GF-D8 (cell line): ENCODE data around the gene CLASP1.
A peak's percentile ranks its signal among the peaks of the same experiment; 100 is the strongest.

ENCODE experiments used
- DNase-seq: peaks from one replicate; lab custom pipeline; 2025; lab: John Stamatoyannopoulos, UW

Gene CLASP1

DNA sequence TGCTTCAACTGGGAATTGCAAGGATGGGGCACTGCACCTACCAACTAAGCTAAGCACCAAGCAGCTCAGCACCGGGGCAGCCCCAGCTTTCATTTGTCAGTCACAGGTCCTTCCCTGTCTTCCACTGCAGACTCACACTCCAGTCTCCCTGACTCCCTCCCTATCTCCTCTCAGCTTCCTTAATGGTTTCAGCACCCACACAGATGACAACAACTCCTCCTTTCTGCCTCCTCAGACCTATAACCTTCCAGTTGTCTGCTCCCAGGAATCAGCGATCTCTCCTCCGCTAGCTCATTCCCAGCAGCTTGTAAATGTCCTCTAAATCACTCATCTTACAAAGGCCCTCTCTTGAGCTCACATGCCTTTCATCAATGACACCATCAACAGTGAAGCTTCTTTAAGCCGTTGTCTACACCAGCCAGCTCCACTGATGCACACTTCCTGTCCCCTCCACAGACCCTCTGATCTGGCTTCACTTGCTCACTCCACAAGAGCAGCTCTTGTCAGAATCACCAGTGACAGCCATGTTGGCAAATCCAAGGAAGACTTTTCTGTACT is 32.1 kb downstream of the CLASP1 start:
- DNase-seq, result no peak

DNA sequence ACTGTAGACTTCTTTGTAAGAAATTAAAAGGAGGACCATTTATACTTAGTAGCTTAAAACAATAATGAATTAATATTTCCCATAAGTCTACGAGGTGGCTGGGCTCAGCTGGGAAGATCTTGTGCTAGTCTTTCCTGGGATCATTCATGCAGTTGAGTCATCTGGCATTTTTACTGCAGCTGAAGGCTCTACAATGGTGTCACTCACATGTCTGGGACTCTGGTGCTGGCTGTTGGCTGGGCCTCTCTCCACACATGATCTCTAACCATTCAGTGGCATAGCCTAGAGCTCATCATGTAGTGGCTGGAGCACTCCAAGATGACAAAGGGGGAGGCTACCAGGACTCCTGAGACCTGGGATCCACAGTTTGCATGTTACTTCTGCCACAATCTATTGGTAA is 35.5 kb downstream of the CLASP1 start:
- DNase-seq, result no peak

DNA sequence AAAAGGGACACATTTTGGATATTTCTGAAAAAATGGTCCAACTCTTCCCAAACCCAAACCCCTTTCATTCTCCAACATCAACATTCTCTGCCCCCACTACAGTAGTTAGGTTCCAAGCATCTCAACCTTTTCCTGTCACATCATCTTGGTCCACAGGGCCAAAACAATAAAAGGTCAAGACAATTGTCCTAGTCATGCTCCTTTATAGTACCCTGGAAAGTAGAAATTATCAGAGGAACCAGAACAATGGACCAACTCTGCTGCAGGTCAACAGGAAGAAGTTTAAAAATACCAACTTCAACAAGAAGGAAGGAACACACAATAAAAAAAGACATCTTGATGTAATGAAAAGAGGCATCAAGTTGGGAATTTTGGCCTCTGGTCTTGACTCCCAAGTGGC is 36.1 kb downstream of the CLASP1 start:
- no peak for DNase-seq

DNA sequence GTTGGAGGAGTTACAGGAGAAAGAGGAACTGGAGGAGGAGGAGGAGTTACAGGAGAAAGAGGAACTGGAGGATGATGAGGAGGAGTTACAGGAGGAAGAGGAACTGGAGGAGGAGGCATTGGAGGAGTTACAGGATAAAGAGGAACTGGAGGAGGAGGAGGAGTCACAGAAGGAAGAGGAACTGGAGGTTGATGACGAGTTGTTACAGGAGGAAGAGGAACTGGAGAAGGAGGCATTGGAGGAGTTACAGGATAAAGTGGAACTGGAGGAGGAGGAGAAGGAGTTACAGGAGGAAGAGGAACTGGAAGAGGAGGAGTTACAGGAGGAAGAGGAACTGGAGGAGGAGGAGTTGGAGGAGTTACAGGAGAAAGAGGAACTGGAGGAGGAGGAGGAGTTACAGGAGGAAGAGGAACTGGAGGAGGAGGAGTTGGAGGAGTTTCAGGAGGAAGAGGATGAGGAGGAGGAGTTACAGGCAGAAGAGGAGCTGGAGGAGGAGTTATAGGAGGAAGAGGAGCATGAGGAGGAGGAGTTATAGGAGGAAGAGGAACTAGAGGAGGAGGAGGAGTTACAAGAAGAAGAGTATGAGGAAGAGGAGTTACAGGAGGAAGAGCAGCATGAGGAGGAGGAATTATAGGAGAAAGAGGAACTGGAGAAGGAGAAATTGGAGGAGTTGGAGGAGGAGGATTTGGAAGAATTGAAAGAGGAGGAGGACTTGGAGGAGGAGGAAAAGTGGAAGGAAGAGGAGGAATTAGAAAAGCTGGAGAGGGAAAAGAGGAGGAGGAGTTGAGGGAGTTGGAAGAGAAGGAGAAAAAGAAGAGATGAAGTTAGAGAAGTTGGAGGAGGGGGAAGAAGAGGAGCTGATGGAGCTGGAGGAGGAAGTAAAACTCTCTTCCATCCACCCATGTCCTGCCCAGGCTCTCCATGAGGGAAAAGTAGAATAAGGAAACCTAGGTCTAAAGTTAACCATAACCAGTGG is 37.2 kb downstream of the CLASP1 start:
- DNase-seq, result peak; percentile 98

DNA sequence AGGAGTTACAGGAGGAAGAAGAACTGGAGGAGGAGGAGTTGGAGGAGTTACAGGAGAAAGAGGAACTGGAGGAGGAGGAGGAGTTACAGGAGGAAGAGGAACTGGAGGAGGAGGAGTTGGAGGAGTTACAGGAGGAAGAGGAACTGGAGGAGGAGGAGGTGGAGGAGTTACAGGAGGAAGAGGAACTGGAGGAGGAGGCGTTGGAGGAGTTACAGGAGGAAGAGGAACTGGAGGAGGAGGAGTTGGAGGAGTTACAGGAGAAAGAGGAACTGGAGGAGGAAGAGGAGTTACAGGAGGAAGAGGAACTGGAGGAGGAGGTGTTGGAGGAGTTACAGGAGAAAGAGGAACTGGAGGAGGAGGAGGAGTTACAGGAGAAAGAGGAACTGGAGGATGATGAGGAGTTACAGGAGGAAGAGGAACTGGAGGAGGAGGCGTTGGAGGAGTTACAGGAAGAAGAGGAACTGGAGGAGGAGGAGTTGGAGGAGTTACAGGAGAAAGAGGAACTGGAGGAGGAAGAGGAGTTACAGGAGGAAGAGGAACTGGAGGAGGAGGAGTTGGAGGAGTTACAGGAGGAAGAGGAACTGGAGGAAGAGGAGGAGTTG is 38.1 kb downstream of the CLASP1 start:
- peak; percentile 90 for DNase-seq

DNA sequence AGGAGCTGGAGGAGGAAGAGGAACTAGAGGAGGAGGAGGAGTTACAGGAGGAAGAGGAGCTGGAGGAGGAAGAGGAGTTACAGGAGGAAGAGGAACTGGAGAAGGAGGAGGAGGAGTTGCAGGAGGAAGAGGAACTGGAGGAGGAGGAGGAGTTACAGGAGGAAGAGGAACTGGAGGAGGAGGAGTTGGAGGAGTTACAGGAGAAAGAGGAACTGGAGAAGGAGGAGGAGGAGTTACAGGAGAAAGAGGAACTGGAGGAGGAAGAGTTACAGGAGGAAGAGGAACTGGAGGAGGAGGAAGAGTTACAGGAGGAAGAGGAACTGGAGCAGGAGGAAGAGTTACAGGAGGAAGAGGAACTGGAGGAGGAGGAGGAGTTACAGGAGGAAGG is 38.8 kb downstream of the CLASP1 start:
- DNase-seq, result peak; percentile 73

DNA sequence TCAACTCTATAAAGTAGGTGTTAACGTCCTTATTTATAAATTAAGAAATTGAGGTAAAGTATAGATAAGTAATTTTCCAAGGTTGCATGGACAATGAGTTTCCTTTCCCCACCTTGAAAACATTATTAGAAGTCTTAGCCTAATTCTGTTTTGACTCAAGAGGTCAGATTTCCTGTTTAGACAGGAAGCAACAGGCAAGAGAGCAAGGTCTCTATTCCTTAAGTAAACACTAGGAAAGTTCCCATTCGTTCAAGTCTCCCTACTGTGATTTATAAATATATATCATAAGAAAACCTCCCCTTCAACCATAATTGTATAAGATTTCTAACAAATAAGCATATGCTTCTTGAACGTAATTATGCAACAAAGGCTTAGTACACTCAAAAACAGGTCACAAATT is 40.3 kb downstream of the CLASP1 start:
- no peak for DNase-seq

DNA sequence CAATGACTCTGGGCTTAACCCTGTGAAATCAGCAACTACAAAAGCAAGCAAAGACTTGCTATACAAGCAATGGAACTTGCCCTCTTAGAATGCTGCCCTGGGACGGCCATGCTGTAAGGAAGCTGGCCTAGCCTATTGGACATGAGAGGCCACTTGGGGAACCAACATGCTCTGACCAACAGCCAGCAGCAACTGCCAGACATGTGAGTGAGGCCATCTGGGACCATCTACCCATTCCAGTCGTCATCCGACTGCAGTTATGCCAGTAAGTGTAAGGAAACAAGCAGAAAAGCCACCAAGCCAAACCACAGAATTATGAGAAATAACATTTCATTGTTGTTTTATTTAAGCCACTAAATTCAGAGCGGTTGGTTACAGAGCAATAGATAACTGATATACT is 40.9 kb downstream of the CLASP1 start:
- no peak for DNase-seq

DNA sequence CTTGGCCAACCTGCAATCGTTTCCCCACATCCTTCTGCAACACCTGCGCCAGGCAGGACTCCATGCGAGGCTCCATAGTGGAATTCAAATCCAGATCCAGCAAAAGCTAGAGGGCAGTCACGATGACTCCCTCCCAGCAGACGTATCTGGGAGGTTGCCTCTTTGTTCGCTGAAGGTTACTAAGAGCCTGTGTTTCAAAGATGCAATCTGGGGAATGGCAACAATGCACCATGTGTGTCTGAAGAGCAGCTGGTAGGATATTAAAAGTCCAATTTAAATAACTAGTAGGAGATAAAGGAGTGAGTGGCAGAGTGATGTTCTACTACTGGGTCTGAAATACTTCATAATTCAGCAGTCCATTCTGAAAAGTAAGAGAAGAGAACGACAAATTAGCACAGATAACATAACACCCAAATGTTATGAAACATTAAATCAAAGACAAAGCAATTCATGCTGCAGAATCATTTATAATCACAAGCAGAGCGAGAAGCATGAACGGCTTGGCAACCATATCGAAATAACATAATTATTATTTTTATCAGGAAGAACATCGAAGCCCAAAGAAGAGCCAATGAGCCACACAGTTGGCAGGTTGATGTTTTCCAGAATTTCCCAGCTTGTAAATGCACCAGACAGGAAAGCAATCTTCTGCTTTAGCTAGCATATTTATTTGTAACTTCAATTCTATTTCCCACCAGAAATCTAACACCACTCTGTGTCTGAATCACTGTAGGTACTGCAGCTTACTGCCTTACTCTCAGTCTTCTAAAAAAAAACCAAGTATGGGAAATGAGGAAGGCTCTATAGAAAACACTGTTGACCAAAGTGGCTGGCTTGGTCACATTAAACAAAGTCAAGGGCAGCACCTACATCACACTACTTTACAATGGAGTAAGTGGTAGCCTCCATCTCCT is 43.2 kb downstream of the CLASP1 start:
- DNase-seq, result no peak

DNA sequence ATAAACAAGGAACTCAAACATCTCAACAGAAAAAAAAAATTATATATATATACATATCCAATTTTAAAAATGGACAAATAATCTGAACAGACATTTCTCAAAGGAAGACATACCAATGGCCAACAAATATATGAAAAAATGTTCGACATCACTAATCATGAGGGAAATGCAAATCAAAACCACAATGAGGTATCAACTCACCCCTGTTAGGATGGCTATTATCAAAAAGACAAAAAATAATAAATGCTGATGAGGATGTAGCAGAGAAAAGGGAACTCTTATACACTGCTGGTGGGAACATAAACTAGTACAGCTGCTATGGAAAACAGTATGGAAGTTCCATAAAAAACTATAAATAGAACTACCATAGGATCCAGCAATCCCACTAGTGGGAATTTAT is 46.1 kb downstream of the CLASP1 start:
- no peak for DNase-seq

DNA sequence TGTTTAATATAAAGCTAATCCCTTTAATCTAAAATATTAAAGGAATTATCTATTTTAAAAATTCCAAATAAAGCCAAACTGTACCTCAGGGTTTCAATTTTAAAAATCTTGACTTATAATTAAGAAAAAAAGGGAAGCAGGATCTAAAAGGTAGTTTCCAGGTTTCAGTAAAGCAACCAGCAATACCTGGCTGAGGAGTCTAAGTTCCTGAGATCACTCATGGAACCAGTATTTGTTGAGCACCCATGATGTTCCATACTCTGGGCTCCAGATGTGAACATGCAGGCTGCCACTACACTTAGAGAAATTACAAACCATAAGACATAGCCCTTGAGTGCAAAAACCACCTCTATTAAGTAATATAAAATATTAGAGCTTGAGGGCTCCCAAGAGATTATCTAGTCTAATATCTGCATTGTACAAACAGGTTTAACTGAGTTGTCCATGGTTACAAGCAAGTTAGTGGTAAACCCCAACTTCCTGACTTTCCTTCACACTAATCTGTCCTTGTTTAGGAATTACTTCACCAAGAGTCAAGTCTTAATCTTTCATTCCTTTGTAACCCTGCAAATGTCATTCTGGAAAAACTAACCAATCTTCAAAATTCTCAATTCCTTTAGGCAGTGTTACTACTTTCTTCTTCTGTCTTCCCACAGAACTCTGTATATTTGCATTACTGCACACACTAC is 49.2 kb downstream of the CLASP1 start:
- DNase-seq, result no peak

DNA sequence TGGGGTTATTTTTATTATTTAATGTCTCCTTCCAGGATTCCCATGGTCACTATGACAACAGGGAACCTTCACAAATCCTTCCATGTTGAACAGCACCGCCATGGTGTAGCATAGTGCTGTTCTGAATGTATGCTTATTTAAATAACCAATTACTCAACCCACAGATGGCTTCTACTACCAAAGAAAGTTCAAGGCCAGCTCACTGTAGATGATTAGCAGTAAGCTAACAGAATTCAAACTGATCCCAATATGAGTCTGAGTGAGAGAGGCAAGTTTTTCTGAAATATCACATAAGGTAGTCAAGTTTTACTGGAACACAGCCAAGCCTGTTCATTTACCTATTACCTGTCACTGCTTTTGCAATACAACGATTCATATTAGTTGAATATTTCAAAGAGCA is 51.2 kb downstream of the CLASP1 start:
- DNase-seq, result no peak

DNA sequence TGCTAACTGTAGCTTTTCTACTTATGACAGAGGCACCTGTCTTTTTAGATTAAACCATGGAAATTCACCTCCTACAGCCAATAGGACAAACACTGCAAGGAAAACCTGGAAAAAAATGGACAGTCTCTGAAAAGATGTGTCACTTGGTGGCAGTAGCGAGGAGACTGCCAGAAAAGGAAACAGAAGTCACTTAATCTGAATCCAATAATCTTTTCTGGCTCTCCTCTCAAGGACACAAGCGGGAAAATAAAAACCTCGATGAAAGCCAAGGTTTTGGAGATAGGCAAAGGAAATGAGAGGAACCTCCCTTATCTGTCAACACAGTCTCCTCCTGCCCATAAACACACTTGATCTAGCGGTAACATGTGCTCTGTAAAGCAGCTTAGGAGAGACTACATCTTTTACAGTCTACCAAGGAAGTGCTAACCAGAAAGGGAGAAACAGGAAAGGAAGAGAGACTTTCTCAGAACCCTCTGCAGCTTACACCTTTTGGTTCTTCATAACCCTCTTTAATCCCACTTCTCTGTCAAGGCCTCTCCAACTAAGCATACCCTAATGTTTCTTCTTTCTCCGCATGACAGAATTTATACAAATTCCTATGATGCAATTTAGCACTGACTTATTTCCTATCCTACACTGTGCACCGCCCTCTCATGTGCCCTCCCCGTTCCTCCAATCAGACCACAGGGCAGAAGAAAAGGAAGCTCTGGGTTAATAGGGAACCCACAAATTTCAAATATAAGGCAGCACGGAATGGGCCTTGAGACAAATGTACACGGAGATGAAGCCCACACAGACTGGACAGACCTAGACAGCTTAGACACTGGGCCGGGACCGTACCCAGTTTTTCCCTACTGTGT is 52.8 kb downstream of the CLASP1 start:
- peak; percentile 89 for DNase-seq

DNA sequence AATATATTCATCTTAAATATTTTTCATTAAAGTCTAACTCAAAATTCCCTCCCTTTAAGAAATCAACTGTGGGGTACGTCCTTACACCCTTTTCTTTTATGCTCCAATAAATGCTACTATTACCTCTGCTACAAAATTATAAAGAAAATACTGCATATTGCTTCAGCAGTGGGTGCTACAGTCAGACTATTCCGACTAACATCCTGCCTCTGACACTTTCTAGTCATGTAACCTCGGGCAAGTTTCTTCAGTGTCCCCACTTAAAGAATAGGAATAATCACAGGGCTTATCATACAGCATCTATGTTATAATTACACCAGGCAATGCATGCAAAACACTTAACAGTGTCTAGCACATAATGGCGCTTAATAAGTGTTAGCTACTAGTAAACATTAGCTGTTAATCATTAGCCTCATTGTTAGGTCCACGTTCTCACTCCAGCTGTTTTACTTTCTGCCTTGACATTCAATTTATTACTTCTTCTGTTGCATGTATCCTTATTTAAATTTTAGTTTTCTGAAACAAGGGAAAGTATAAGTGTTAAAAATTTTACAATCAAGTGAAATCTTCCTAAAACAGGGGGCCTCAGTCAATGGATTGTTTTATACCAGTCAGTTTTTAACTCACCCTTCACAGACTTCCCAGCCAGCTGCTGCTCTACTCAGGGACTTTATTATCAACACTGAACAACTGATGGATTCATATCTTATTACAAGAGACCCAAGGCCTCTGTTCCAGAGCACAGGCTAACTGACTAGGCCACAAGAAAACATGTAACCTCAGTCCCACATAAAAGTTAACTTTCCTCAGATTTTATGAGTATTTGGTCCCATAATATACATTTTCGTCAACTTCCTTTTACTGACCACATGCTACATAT is 54.0 kb downstream of the CLASP1 start:
- DNase-seq, result no peak

DNA sequence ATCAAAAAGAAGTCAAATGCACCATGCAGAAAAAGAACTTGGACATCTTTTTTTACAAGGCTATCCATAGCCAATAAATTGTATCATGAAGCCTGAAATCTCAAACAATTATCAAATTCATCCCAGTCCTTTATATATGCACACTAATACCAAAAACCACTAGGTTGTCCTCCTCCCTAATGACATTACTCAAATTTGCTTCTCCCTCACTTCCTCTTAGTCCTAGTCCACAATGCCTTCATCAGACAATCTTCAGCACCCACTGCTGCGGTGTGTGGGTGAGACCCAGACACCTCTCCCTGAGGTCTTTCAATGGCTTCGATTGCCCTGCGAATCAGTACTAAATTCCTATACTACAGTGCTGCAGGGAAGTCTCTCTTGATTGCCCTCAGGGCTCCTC is 58.1 kb downstream of the CLASP1 start:
- DNase-seq, result no peak

DNA sequence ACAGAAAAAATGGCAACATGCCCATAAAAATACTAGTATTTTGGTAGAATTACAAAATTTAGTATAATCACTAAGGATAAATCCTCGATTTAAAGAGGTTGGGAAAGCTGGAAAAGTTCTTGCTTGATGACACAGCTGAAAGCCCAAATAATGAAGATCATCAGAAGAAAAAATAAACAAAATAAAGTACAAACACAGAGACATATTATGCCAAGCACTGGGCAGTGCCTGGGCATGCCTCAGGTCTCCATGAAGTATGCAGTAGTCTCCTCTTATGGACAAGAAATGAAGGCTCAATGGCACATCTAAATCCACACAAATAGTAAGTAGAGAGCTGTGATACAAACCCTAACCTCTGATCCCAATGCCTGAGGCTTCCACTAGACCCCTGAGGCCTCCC is 60.9 kb downstream of the CLASP1 start:
- no peak for DNase-seq

DNA sequence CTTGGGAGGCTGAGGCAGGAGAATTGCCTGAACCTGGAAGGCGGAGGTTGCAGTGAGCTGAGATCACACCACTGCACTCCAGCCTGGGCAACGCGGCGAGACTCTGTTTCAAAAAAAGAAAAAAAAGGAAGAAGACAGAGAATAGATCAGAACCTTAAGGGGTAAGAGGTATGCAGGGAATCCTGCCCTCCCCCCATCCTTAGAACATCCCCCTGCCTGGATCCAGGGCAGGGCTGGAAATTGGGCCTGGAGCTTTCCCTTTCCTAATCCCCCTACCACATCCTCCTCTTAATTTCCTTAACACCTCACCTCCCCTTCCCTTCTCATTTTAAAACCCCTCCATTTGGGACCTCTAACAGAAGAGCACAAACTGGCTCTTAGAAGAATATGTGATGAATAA is 62.1 kb downstream of the CLASP1 start:
- no peak for DNase-seq

DNA sequence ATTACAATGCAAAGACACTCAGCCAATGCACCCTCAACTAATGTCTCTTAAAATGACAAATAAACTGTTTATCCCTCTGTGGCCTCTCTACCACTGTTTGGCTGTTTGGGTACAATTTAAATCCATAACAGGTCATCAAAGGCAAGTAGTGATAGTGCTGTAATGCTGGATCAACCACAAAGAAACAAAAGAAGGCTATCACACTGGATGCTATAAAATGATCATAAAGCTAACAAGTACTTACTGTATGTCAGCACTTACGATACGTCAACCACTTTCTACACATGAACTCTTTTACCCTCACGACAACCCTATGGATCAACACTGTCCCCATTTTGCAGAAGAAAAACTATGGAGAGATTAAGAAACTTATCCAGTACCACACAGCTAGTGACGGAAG is 64.5 kb downstream of the CLASP1 start:
- no peak for DNase-seq

DNA sequence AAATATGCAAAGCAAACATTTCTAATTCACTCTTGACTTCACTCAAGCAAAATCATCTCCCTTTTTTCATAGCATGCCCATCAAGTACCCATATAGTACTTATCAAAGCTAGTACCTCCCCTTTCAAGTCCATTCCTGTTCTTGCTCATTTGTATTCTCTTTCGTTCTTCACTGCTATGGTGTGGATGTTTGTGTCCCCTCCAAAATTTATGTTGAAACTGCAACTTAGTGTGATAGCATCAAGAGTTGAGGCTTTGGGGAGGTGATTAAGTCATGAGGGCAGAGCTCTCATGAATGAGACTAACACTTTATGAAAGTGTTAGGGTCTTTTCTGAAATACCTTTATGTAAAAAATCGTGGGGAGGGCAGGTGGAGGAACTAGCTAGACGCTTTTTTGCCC is 65.7 kb downstream of the CLASP1 start:
- DNase-seq, result no peak

DNA sequence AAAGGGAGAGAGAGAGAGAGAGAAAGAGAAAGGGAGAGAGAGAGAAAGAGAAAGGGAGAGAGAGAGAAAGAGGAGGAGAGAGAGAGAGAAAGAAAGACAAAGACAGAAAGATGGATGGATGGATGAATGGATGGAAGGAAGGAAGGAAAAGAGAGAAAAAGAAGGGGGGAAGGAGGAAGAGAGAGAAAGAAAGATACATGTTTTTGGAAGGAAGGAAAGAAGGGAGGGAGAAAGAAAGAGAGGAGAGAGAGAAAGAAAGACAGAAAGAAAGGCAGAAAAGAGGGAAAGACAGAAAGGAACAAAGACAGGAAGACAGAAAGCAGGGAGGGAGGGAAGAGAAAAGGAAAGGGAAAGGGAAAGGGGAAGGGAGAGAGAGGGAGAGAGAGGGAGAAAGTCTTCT is 67.0 kb downstream of the CLASP1 start:
- no peak for DNase-seq
